HepG2 (cell line): ENCODE data around the gene CDC27. TPM values are rescaled to one million over a fixed set of nuclear protein-coding genes. Genes with fewer than 3 reads are reported as not detected.

Experiments used
- MEIS1 ChIP-seq: sonication (generic); formaldehyde crosslinking; IDR thresholded peaks from 2 replicates; pipeline ENCODE4 v1.9.0; 2021; ENCODE audit warnings: mild to moderate bottlenecking, missing genetic modification reagents, moderate library complexity, borderline replicate concordance
- MLLT10 ChIP-seq: sonication (generic); formaldehyde crosslinking; IDR thresholded peaks from 2 replicates; pipeline ENCODE4 v1.4.0; 2020; ENCODE audit warnings: missing genetic modification reagents
- SMAD3 ChIP-seq: sonication (generic); formaldehyde crosslinking; IDR thresholded peaks from 2 replicates; pipeline ENCODE4 v1.4.0; 2020; ENCODE audit warnings: missing genetic modification reagents
- SRSF9 ChIP-seq: fragments of 200-400 bp; formaldehyde crosslinking; IDR thresholded peaks from 2 replicates; pipeline ENCODE4 v1.6.1; 2018; ENCODE audit warnings: borderline replicate concordance, mild to moderate bottlenecking, low read depth, low read length; ENCODE audit not compliant: insufficient read depth, poor library complexity, severe bottlenecking
- TBX3 ChIP-seq: fragments of 450-650 bp; IDR thresholded peaks from 2 replicates; pipeline ENCODE4 v1.6.1; 2017; ENCODE audit warnings: antibody characterized with exemption, mild to moderate bottlenecking, inconsistent platforms, borderline replicate concordance
- TSC22D2 ChIP-seq: sonication (generic); formaldehyde crosslinking; IDR thresholded peaks from 2 replicates; pipeline ENCODE4 v1.5.1; 2020; ENCODE audit warnings: missing genetic modification reagents, mild to moderate bottlenecking, borderline replicate concordance
- ZBED4 ChIP-seq: sonication (generic); formaldehyde crosslinking; IDR thresholded peaks from 2 replicates; pipeline ENCODE4 v1.4.0; 2020; ENCODE audit warnings: missing genetic modification reagents, borderline replicate concordance
- ZBTB39 ChIP-seq: sonication (generic); formaldehyde crosslinking; IDR thresholded peaks from 2 replicates; pipeline ENCODE4 v1.5.0; 2020; ENCODE audit warnings: missing genetic modification reagents
- ZNF430 ChIP-seq: sonication (generic); formaldehyde crosslinking; IDR thresholded peaks from 2 replicates; pipeline ENCODE4 v1.9.0; 2021; ENCODE audit warnings: mild to moderate bottlenecking, missing genetic modification reagents
- ZNF589 ChIP-seq: sonication (generic); formaldehyde crosslinking; conservative IDR thresholded peaks from 2 replicates; pipeline ENCODE4 v1.8.0; 2022; ENCODE audit warnings: mild to moderate bottlenecking, moderate library complexity, missing genetic modification reagents
- ZNF605 ChIP-seq: sonication (generic); formaldehyde crosslinking; IDR thresholded peaks from 2 replicates; pipeline ENCODE4 v1.8.0; 2022; ENCODE audit warnings: mild to moderate bottlenecking, missing genetic modification reagents
- polyA plus RNA-seq, 8 experiments: library from polyadenylated mRNA; depleted of rRNA in 3 of 8; stranded (reverse) in 7 of 8; unstranded in 1 of 8; fragments of >200 nt; fragmentation: Illumina TruSeq in 4 of 8; extraction: Trizol in 4 of 8; gene quantifications; 2 replicates each; pipeline versions ENCODE4 v1.2.1 to v1.2.3, GENCODE V29; 2011 to 2016; ENCODE audit warnings: low read depth in 4 of 8, missing spikeins in 1 of 8, mixed read lengths in 1 of 8; ENCODE audit not compliant: insufficient read depth in 1 of 8
- total RNA-seq, 5 experiments: library from RNA; depleted of rRNA; stranded (reverse); fragments of >200 nt; fragmentation: Illumina TruSeq; extraction: Trizol; gene quantifications; 2 replicates each; pipeline ENCODE4 v1.2.3, GENCODE V29; 2016; ENCODE audit warnings: low read depth in 1 of 5
- TF ChIP-seq, protein P1 (sequence below): sonication (generic); formaldehyde crosslinking; IDR thresholded peaks from 2 replicates; pipeline ENCODE4 v1.4.0; 2020; ENCODE audit warnings: mild to moderate bottlenecking, missing genetic modification reagents
- TF ChIP-seq, protein P2 (sequence below): sonication (generic); formaldehyde crosslinking; IDR thresholded peaks from 2 replicates; pipeline ENCODE4 v1.4.0; 2020; ENCODE audit warnings: missing genetic modification reagents, mild to moderate bottlenecking, borderline replicate concordance

Gene CDC27
- total and polyA plus RNA-seq, 2 of the 13 experiments (the other 11 are each of a cell fraction or from before 2014, with no cell fraction given) = 80.7 to 102 TPM

DNA sequence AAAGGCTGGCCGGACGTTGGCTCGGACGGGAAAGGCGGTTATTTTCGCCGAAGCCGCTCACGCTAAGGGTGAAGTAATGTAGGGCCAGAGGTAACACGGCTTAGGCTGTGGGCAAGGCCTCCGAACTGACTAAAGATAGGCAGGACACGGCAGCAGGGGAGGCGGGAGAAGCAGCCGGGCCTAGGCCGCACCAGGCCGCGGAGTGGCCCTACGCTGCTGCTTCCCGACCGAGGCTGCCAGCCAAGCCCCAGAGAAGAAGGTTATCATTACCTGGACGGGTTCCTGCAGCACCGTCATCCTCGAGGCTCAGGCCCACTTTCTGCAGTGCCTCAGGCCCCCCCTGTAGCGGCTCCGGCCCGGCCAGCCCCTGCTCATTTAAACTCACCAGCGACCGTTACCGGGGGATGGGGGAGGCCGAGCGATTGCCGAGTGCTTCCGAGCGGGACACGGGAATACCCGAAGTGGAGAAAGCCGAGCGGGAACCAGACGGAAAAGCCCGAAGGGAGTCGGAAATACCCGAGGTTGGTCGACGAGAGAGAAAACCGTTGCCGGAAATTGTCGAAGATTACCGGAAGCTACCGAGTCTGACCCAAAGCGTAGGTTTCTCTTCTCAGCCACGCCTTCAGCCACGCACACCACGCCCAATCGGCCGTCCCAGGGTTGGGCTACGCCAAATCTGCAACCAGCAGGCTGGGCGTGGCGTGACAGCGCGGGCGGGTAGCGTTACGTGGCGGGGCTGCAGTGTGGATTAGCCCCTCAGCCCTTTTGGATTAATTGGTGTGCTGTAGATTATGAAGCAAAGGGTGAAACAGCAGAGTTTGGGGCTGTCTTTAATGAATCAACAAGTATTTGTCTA, at the start of gene CDC27 (continued):
- TF ChIP-seq ZBED4 (no peak), ZNF430 (peak; percentile 94), TBX3 (peak; percentile 26; the same call in 1 of the 2 replicates), MLLT10 (CRISPR knock-in tag) (no peak; the same call in 1 of the 2 replicates), ZBTB39 (CRISPR knock-in tag) (0 out of 2 replicates have a peak, but pooled peaks have one; percentile 79), SRSF9 (no peak), ZNF605 (CRISPR knock-in tag) (peak; percentile 84), SMAD3 (no peak; the same call in none of the 2 replicates), TSC22D2 (CRISPR knock-in tag) (peak; percentile 90), ZNF589 (CRISPR knock-in tag) (peak; percentile 59; the same call in 1 of the 2 replicates), MEIS1 (peak; percentile 48; the same call in 1 of the 2 replicates)
- TF ChIP-seq, protein P1, sequence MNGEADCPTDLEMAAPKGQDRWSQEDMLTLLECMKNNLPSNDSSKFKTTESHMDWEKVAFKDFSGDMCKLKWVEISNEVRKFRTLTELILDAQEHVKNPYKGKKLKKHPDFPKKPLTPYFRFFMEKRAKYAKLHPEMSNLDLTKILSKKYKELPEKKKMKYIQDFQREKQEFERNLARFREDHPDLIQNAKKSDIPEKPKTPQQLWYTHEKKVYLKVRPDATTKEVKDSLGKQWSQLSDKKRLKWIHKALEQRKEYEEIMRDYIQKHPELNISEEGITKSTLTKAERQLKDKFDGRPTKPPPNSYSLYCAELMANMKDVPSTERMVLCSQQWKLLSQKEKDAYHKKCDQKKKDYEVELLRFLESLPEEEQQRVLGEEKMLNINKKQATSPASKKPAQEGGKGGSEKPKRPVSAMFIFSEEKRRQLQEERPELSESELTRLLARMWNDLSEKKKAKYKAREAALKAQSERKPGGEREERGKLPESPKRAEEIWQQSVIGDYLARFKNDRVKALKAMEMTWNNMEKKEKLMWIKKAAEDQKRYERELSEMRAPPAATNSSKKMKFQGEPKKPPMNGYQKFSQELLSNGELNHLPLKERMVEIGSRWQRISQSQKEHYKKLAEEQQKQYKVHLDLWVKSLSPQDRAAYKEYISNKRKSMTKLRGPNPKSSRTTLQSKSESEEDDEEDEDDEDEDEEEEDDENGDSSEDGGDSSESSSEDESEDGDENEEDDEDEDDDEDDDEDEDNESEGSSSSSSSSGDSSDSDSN (CRISPR knock-in tag) = peak; percentile 99
- TF ChIP-seq, protein P2, sequence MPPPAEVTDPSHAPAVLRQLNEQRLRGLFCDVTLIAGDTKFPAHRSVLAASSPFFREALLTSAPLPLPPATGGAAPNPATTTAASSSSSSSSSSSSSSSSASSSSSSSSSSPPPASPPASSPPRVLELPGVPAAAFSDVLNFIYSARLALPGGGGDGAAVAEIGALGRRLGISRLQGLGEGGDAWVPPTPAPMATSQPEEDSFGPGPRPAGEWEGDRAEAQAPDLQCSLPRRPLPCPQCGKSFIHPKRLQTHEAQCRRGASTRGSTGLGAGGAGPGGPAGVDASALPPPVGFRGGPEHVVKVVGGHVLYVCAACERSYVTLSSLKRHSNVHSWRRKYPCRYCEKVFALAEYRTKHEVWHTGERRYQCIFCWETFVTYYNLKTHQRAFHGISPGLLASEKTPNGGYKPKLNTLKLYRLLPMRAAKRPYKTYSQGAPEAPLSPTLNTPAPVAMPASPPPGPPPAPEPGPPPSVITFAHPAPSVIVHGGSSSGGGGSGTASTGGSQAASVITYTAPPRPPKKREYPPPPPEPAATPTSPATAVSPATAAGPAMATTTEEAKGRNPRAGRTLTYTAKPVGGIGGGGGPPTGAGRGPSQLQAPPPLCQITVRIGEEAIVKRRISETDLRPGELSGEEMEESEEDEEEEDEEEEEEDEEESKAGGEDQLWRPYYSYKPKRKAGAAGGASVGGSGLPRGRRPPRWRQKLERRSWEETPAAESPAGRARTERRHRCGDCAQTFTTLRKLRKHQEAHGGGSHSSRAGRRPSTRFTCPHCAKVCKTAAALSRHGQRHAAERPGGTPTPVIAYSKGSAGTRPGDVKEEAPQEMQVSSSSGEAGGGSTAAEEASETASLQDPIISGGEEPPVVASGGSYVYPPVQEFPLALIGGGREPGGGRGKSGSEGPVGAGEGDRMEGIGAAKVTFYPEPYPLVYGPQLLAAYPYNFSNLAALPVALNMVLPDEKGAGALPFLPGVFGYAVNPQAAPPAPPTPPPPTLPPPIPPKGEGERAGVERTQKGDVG (CRISPR knock-in tag) = peak; percentile 86; the same call in 1 of the 2 replicates
